ENCODE measurements around the gene THAP11. TPM values are rescaled to one million over a fixed set of nuclear protein-coding genes. Genes with fewer than 3 reads are reported as not detected.

THAP11 gene
- 21.3 TPM for polyA plus RNA-seq (2013)

DNA sequence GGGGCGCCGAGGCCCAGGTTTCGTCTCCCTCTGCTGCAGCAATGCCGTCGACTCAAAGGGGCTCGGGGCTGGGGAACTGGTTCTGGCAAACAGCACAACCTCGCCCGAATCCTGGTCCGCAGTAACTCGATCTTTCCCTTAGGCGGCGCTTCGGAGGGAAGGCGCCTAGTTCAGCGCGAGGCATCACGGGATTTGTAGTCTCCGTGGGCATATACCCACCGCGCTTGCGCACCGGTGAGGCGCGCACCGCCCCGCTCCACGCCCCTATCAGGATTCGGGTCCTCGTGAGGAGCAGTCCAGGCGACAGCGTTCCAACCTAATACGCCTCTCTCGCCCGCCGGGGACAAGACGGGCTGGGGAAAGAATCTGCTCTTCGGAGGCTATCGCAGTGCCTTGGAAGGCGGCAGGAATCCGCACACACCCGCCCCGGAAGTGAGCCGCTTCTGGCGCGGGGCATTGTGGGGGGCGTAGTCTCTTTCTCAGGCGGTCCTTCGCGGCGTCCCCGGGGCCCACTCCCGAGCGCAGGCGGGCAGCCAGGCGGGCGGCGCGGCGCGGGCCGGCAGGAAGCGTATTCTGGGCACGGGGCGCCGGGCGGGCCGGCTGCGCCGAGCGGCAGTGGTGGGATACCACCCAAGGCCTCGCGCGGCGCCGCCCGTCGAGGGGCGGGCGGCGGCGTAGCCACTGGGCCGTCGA lies at the start of gene THAP11:
Gene THAP11 (plus strand): TSS at position 505 of the 693 bp plus-strand sequence. CDS start 235 bp downstream, outside the sequence.
- CTCF ChIA-PET: interaction anchor here (1.0 to 1.7 kb wide), 3 partner anchors 10 to 25 kb away, joined by 5 to 8 read pairs (median 7); no protein-coding TSS in a partner anchor
- 0% methylated on average over 64 of the region's 83 CpGs for WGBS (ENCODE audit: insufficient coverage)
- peak within 1 kb of the TSS; percentile 72 to 99 (median 95) for H3K4me3 ChIP-seq (ENCODE audit: control insufficient read depth in 1 of 7, extremely low read depth in 1 of 7, insufficient read depth in 4 of 7, low read depth in 2 of 7, low read length in 6 of 7)
- DNase-seq: peak; percentile 95 to 98 (median 96)
- POLR2A ChIA-PET: no interaction called here
- no peaks in the 10 kb centered on the region for H3K27me3 ChIP-seq (replicated peaks in 2 of 5; ENCODE audit: control insufficient read depth in 4 of 5, insufficient read depth in 5 of 5, low read length in 4 of 5)
- H3K9me3 ChIP-seq (ENCODE audit: control extremely low read depth in 1 of 5, control insufficient read depth in 4 of 5, insufficient read depth in 2 of 5, low read depth in 1 of 5, low read length in 4 of 5): no peaks in the 10 kb centered on the region
- H3K4me1 ChIP-seq (ENCODE audit: control extremely low read depth in 1 of 4, control insufficient read depth in 4 of 4, insufficient read depth in 4 of 4, low read length in 3 of 4): peaks cover 21 to 48% (median 40%) of the 10 kb centered on the region in 4 experiments
- H3K27ac ChIP-seq (ENCODE audit: insufficient read depth in 1 of 2, low read depth in 1 of 2, low read length in 2 of 2, poor library complexity in 1 of 2, severe bottlenecking in 2 of 2): peak within 1 kb of the TSS; percentile 86 to 91
- peaks cover 0 to 9% (median 2%) of the 10 kb centered on the region in 4 experiments for H3K36me3 ChIP-seq (ENCODE audit: control insufficient read depth in 4 of 4, insufficient read depth in 4 of 4, low read length in 3 of 4)

DNA sequence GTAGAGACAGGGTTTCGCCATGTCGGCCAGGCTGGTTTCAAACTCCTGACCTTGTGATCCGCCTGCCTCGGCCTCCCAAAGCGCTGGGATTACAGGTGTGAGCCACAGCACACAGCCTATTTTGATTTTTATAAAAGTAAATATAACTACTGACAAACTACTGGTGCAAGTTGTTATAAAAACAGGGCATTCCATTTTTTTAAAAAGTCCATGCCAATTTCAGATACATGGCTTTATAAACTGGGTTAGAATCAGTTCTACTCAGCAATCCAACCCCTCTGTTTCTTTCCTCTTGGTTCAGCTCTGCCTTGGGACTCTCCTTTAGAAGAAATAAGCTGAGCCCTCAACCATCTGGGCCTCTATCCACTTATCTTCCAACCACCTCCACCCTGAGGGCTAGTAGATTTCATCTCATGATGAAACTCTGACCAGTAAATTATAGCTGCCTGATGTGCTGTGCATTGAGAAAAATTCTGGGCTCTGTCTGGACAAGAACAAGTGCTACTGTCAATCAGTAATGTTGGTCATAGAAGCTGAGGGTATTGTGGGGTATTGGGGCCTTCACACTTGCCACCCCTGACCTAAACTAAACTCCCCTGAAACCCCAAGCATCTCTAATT lies 45.9 kb upstream of the THAP11 start:
- POLR2A ChIA-PET: interaction anchor here (0.6 kb wide), 2 partner anchors 11 to 1825 kb away, joined by 3 read pairs; no protein-coding TSS in a partner anchor
- Histone ChIP-seq H3K4me3 (ENCODE audit: control insufficient read depth in 1 of 7, extremely low read depth in 1 of 7, insufficient read depth in 4 of 7, low read depth in 2 of 7, low read length in 6 of 7) (no peak overlapping the region), H3K27ac (ENCODE audit: insufficient read depth in 1 of 2, low read depth in 1 of 2, low read length in 2 of 2, poor library complexity in 1 of 2, severe bottlenecking in 2 of 2) (no peak overlapping the region), H3K9me3 (ENCODE audit: control extremely low read depth in 1 of 5, control insufficient read depth in 4 of 5, insufficient read depth in 2 of 5, low read depth in 1 of 5, low read length in 4 of 5) (no peaks in the 10 kb centered on the region), H3K36me3 (ENCODE audit: control insufficient read depth in 4 of 4, insufficient read depth in 4 of 4, low read length in 3 of 4) (peaks cover 7 to 22% (median 13%) of the 10 kb centered on the region in 4 experiments), H3K4me1 (ENCODE audit: control extremely low read depth in 1 of 4, control insufficient read depth in 4 of 4, insufficient read depth in 4 of 4, low read length in 3 of 4) (peaks cover 0 to 5% (median 1%) of the 10 kb centered on the region in 4 experiments), H3K27me3 (replicated peaks in 2 of 5; ENCODE audit: control insufficient read depth in 4 of 5, insufficient read depth in 5 of 5, low read length in 4 of 5) (no peaks in the 10 kb centered on the region)
- CTCF ChIA-PET: interaction anchor here (1.3 to 1.6 kb wide), 2 partner anchors 11 to 36 kb away, joined by 3 to 4 read pairs; partner anchors contain the start of genes RANBP10 and TSNAXIP1
- WGBS (ENCODE audit: insufficient coverage): no CpG with 5 or more reads among the region's 5 CpGs
- no peak for DNase-seq

DNA sequence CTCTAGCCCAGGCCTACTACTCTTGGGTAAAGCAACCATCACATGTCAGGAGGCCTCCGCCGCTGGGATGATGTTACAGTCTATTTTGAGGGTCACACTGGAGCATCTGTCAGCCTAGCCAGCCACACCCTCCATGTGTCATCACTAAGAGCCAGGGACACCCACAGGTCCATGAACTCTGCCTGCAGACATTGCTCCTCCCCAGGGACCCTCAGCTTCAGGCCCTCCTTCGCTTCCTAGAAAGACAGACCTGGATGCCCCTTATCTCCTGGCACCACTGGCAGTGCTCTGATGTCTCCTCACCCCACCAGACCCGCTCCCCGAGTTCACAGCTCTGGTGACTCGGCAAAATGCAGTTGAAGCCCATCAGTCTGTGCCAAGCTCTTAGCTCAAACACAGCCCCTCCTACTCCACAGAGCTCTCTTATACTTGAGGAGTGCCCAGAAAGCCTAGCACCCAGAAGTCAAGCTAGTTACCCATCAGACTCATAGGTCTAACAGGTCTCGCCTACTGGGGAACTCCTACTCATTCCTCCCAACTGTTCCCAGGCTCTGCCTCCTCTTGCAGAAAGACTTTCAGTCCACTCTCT lies 41.7 kb upstream of the THAP11 start:
- peak in 2 of 3 donors; percentile 46 to 64 for DNase-seq
- Histone ChIP-seq H3K36me3 (ENCODE audit: control insufficient read depth in 4 of 4, insufficient read depth in 4 of 4, low read length in 3 of 4) (peaks cover 9 to 31% (median 26%) of the 10 kb centered on the region in 4 experiments), H3K27me3 (replicated peaks in 2 of 5; ENCODE audit: control insufficient read depth in 4 of 5, insufficient read depth in 5 of 5, low read length in 4 of 5) (no peaks in the 10 kb centered on the region), H3K9me3 (ENCODE audit: control extremely low read depth in 1 of 5, control insufficient read depth in 4 of 5, insufficient read depth in 2 of 5, low read depth in 1 of 5, low read length in 4 of 5) (no peaks in the 10 kb centered on the region), H3K27ac (ENCODE audit: insufficient read depth in 1 of 2, low read depth in 1 of 2, low read length in 2 of 2, poor library complexity in 1 of 2, severe bottlenecking in 2 of 2) (peak overlapping the region in 1 of 2 experiments; percentile 36), H3K4me1 (ENCODE audit: control extremely low read depth in 1 of 4, control insufficient read depth in 4 of 4, insufficient read depth in 4 of 4, low read length in 3 of 4) (peaks cover 7 to 24% (median 11%) of the 10 kb centered on the region in 4 experiments), H3K4me3 (ENCODE audit: control insufficient read depth in 1 of 7, extremely low read depth in 1 of 7, insufficient read depth in 4 of 7, low read depth in 2 of 7, low read length in 6 of 7) (no peak overlapping the region)
- WGBS (ENCODE audit: insufficient coverage): 68% methylated on average over 6 of the region's 7 CpGs
- ChIA-PET CTCF (interaction anchor here (0.9 to 2.5 kb wide), 6 partner anchors 16 to 348 kb away, joined by 3 to 12 read pairs (median 4); partner anchors contain the start of gene NUTF2), POLR2A (interaction anchor here (0.6 kb wide), 1 partner anchor 124 kb away, joined by 4 read pairs; no protein-coding TSS in a partner anchor)

DNA sequence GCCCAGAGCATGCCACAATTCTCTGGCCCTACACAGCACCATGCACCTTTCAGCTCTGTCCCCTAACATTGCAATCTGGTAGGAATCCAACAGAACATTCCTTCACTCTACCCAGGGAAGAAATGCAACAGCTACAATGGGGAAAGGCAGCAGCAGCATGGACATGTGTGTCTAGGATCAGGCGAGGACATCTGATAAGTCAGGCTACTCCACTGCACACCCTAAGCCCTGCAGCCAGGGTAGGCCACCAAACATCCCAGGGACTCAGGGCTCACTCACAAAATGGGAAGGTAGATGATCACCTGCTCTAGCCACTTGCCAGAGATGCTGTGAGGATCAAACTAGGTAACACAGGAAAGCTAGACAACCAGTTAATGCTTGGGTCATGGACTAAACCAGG lies 40.9 kb upstream of the THAP11 start:
- Histone ChIP-seq H3K4me1 (ENCODE audit: control extremely low read depth in 1 of 4, control insufficient read depth in 4 of 4, insufficient read depth in 4 of 4, low read length in 3 of 4) (peaks cover 10 to 29% (median 16%) of the 10 kb centered on the region in 4 experiments), H3K27me3 (replicated peaks in 2 of 5; ENCODE audit: control insufficient read depth in 4 of 5, insufficient read depth in 5 of 5, low read length in 4 of 5) (no peaks in the 10 kb centered on the region), H3K9me3 (ENCODE audit: control extremely low read depth in 1 of 5, control insufficient read depth in 4 of 5, insufficient read depth in 2 of 5, low read depth in 1 of 5, low read length in 4 of 5) (no peaks in the 10 kb centered on the region), H3K27ac (ENCODE audit: insufficient read depth in 1 of 2, low read depth in 1 of 2, low read length in 2 of 2, poor library complexity in 1 of 2, severe bottlenecking in 2 of 2) (no peak overlapping the region), H3K4me3 (ENCODE audit: control insufficient read depth in 1 of 7, extremely low read depth in 1 of 7, insufficient read depth in 4 of 7, low read depth in 2 of 7, low read length in 6 of 7) (no peak overlapping the region), H3K36me3 (ENCODE audit: control insufficient read depth in 4 of 4, insufficient read depth in 4 of 4, low read length in 3 of 4) (peaks cover 9 to 31% (median 26%) of the 10 kb centered on the region in 4 experiments)
- 86% methylated on average over 1 of the region's 1 CpG for WGBS (ENCODE audit: insufficient coverage)
- DNase-seq: no peak
- ChIA-PET POLR2A (no interaction called here), CTCF (interaction anchor here (1.0 to 2.5 kb wide), 6 partner anchors 15 to 348 kb away, joined by 3 to 12 read pairs (median 4); partner anchors contain the start of gene NUTF2)

DNA sequence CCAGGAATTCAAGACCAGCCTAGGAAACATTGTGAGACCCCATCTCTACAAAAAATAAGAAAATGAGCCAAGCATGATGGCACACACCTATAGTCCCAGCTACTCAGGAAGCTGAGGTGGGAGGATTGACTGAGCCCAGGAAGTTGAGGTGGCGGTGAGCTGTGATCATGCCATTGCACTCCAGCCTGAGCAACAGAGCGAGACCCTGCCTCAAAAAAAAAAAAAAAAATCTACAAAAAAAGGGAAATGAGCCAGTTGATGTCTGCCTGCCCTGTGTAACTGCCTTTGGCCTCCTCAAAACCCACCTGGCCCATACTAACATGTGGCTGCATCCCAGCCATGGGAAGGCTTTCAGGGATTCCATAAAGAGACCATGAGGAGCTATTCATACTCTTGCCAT lies 40.2 kb upstream of the THAP11 start:
- Histone ChIP-seq H3K4me1 (ENCODE audit: control extremely low read depth in 1 of 4, control insufficient read depth in 4 of 4, insufficient read depth in 4 of 4, low read length in 3 of 4) (peaks cover 10 to 30% (median 16%) of the 10 kb centered on the region in 4 experiments), H3K4me3 (ENCODE audit: control insufficient read depth in 1 of 7, extremely low read depth in 1 of 7, insufficient read depth in 4 of 7, low read depth in 2 of 7, low read length in 6 of 7) (no peak overlapping the region), H3K27ac (ENCODE audit: insufficient read depth in 1 of 2, low read depth in 1 of 2, low read length in 2 of 2, poor library complexity in 1 of 2, severe bottlenecking in 2 of 2) (peak overlapping the region in 1 of 2 experiments; percentile 3), H3K9me3 (ENCODE audit: control extremely low read depth in 1 of 5, control insufficient read depth in 4 of 5, insufficient read depth in 2 of 5, low read depth in 1 of 5, low read length in 4 of 5) (no peaks in the 10 kb centered on the region), H3K36me3 (ENCODE audit: control insufficient read depth in 4 of 4, insufficient read depth in 4 of 4, low read length in 3 of 4) (peaks cover 9 to 31% (median 26%) of the 10 kb centered on the region in 4 experiments), H3K27me3 (replicated peaks in 2 of 5; ENCODE audit: control insufficient read depth in 4 of 5, insufficient read depth in 5 of 5, low read length in 4 of 5) (no peaks in the 10 kb centered on the region)
- CTCF ChIA-PET: interaction anchor here (0.8 to 2.5 kb wide), 5 partner anchors 14 to 129 kb away, joined by 3 to 12 read pairs (median 3); partner anchors contain the start of gene NUTF2
- DNase-seq: peak in 1 of 3 donors; percentile 28
- WGBS (ENCODE audit: insufficient coverage): 60% methylated on average over 1 of the region's 2 CpGs
- POLR2A ChIA-PET: no interaction called here

DNA sequence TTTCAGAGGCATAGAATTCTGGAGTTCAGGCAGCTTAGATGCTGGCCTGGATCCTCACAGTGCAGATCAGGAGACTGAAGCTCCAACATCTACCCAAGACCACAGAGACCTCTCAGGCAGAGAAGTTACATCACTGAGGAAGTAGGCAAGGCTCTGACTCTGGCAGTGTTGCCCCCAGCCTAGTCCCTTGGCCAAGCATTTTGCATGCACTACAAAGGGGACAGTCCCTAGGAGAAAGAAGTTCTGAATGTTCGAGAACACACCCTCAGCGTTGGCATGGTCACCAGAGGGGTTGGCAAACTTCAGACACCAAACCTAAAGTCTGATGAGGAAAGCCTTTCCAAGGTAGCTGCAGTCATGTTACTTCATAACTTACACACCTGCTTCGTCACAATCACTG lies 38.2 kb upstream of the THAP11 start:
- CTCF ChIA-PET: interaction anchor here (0.9 kb wide), 1 partner anchor 131 kb away, joined by 5 read pairs; no protein-coding TSS in a partner anchor
- no peak overlapping the region for H3K4me3 ChIP-seq (ENCODE audit: control insufficient read depth in 1 of 7, extremely low read depth in 1 of 7, insufficient read depth in 4 of 7, low read depth in 2 of 7, low read length in 6 of 7)
- 100% methylated on average over 1 of the region's 3 CpGs for WGBS (ENCODE audit: insufficient coverage)
- H3K36me3 ChIP-seq (ENCODE audit: control insufficient read depth in 4 of 4, insufficient read depth in 4 of 4, low read length in 3 of 4): peaks cover 3 to 30% (median 19%) of the 10 kb centered on the region in 4 experiments
- H3K27me3 ChIP-seq (replicated peaks in 2 of 5; ENCODE audit: control insufficient read depth in 4 of 5, insufficient read depth in 5 of 5, low read length in 4 of 5): no peaks in the 10 kb centered on the region
- H3K4me1 ChIP-seq (ENCODE audit: control extremely low read depth in 1 of 4, control insufficient read depth in 4 of 4, insufficient read depth in 4 of 4, low read length in 3 of 4): peaks cover 10 to 38% (median 22%) of the 10 kb centered on the region in 4 experiments
- no peak overlapping the region for H3K27ac ChIP-seq (ENCODE audit: insufficient read depth in 1 of 2, low read depth in 1 of 2, low read length in 2 of 2, poor library complexity in 1 of 2, severe bottlenecking in 2 of 2)
- POLR2A ChIA-PET: interaction anchor here (0.7 kb wide), 1 partner anchor 46 kb away, joined by 5 read pairs; no protein-coding TSS in a partner anchor
- H3K9me3 ChIP-seq (ENCODE audit: control extremely low read depth in 1 of 5, control insufficient read depth in 4 of 5, insufficient read depth in 2 of 5, low read depth in 1 of 5, low read length in 4 of 5): no peaks in the 10 kb centered on the region
- peak in 2 of 3 donors; percentile 35 to 51 for DNase-seq

Data from common myeloid progenitor, CD34-positive (primary cell).